HG03521 (cell line): ENCODE measurements around the gene RANBP3.
"Not testable (repeated sequence)": the region's sequence is repeated elsewhere in the genome, so short reads cannot be mapped to it uniquely, and the experiment has no call there.

ENCODE experiments used
- ATAC-seq: cut with Tn5 transposase; IDR thresholded peaks from one replicate; pipeline ENCODE4 v1.9.1; 2021; ENCODE audit warnings: mild to moderate bottlenecking, moderate library complexity; ENCODE audit not compliant: unreplicated experiment

RANBP3 gene, protein sequence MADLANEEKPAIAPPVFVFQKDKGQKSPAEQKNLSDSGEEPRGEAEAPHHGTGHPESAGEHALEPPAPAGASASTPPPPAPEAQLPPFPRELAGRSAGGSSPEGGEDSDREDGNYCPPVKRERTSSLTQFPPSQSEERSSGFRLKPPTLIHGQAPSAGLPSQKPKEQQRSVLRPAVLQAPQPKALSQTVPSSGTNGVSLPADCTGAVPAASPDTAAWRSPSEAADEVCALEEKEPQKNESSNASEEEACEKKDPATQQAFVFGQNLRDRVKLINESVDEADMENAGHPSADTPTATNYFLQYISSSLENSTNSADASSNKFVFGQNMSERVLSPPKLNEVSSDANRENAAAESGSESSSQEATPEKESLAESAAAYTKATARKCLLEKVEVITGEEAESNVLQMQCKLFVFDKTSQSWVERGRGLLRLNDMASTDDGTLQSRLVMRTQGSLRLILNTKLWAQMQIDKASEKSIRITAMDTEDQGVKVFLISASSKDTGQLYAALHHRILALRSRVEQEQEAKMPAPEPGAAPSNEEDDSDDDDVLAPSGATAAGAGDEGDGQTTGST

DNA sequence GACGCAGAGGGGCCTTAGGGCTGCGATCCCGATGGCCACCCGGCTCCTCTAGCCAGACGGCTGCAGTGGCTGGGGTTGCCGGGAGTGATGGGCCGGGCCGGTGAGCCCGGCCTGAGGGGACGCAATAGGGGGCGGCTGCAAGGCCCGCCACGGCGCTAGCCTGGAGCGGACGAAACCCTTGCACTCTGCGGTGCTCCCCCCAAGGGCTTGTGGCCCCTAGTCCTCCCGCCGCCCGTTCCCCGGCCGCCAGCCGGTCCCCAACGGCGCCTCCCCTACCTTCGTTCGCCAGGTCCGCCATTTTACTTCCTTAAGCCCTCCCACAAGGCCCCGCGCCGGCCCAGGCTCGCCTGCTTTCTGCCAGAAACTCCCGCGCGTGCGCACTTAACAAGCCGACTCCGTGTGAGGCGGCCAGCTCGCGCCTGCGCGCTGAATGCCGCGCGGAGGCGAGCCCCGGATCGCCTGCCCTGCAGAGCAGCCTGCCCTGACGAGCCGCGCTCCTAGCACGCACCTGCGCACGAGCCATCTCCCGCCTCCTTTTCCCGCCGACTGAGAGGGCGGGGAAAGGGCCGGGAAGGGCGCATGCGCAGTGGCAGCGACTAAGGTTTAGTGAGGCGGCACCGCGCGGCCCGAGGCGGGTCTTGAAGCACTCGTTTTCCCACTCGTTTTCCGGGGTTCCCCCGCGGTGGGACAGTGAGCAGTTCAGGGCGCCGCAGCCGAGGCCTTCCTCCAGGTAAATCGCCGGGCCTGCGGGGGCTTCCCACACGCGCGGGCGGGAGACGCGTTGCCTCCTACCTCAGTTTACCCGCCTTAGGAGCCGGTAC lies at the start of gene RANBP3:
Gene RANBP3, minus strand, starts transcription at position 356 of the 821 bp plus-strand sequence. Its CDS starts 58 bp downstream, at position 298.
- peak; percentile 91 for ATAC-seq

DNA sequence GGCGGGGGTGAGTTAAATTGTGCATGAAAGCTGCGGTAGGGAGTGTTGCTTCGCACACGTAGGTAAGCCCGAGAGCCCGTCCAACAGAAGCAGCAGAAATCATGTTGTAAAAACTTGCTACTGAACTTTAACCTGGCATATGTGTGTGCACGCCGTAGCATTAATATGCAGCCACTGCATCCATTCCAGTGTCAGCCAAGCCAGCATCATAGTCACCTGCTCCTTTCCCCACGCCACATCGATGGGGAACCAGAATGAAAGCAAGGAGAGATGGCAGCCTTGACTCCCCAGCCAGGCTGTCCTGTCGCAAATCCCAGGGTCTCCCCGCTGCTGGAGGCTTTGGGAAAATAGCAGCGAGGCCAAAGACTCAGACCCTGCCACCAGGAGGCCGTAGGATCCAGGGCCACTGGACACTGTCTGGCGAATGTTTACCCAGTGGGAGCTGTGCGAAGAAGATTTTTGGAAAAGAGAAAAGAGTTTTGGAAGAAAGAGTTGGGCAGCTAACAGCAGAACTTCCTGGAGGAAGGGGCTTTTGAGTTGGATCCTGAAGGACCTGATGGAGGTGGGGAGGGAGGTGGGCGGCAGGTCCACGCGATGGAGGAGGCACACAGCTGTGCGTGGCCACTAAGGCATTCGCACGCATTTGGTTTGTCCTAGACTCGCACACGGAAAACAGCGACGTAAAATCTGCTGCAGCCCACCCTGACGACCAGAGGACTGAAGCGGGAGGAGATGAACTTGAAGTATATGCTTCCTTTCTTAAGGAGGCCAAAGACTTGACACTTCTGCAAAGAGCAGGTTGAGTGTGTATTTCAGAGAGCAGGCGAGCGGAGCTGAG lies 48.7 kb upstream of the RANBP3 start:
- ATAC-seq: no peak

DNA sequence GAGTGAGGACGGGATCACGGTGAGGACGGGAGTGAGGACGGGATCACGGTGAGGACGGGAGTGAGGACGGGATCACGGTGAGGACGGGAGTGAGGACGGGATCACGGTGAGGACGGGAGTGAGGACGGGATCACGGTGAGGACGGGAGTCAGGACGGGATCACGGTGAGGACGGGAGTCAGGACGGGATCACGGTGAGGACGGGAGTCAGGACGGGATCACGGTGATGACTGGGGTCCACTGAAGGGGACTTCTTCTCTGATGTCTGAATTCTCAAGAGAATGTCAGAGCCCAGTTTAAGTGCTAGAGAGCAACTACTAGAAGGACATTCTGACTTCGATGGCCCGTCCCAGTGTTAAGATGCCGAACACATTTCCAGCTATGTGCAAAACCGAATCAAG lies 46.8 kb upstream of the RANBP3 start:
- not testable (repeated sequence) for ATAC-seq

DNA sequence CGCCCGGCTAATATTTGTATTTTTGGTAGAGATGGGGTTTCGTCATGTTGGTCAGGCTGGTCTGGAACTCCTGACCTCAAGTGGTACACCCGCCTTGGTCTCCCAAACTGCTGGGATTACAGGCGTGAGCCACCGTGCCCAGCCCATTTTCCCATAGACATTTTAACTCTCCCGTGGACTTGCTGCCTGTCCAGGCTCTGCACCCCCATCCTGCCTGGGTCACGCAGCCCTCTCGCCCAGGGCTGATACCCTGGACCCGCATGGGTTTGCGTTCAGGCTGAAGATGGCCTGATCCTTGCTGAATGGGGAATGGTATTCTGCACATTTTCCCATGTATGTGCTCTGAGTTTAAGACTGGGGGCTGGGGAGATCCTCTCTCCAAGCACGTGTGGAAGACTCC lies 46.0 kb upstream of the RANBP3 start:
- no peak for ATAC-seq

DNA sequence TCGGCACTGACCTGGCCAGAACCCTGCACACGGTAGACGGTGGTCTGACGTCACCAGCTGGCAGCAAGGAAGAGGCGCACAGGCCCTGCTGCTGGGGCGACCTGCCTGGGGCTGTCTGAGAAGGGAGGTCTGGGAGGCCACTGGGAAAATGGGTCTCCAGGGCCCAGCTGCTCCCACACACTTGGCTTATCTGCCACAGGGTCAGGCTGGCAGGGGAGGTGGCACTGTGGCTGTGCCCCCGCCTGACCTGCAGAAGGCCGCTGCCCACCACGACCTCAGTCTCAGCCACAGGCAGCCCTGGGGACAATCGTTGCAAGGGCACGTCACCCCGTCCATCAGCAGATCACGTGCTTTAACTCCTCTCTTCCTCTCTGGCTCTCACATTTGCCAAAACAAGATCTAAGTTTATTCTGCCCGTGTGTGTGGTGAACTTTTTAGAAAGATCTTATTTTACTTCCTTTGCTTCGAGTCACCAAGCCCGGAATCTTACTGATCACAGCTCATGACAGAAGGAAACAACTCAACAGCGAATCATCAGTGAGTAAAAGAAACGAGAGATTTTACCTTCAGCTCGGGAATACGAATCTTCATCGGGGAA lies 45.2 kb upstream of the RANBP3 start:
- ATAC-seq: no peak

DNA sequence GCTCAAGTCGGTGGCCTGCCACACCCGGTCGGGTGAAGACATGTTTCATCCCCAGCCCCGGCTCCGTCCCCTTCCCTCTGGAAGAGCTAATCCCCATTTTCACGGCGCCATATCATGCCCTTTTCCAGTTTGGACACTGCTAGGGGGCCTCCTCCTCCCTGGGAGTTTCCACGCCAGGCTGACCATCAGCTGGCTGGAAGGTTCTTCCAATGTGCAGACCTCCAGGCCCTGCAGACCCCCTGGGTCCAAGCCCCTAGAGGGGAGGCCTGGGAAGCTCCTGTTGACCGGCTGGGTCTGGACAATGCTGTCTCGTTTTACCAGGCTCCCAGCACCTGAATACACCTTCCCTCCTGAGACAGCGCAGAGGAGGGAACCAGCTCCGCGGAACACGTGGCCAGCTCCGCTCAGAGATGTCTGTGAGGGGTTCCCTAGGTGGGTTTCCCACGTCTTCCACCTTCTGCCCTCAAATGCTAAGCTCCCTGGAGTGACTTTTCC lies 44.7 kb upstream of the RANBP3 start:
- no peak for ATAC-seq

DNA sequence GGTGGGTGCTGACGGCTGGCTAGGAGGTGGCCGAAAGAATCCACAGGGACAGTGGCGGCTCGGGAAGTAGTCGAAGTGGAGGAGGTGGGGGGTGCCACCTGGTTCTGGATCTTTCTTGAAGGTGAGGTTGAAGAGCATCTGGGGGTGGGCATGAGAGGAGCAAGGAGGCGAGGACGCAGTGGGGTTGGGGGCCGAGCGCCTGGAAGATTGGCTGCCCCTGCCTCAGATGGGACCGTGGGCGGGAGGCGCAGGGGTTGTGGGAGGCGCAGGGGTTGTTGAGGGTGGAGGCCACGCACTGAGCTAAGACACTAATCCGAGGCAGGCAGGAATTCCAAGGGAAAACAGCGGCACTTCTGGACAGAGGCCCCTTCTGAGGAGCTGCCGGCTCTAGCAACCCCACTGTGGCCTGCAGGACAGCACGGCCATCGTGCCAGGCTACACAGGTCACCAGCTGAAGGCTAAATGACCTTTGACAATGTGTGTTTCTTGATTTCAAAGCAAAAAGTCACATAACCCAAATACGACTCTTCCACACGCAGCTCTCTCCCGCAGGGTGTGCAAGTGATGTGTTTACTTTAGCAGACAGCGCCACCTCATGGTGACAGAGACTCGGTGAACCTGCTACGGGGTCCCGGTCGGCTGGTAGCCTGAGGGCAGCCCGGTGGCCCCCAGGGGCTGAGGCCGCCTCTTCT lies 44.1 kb upstream of the RANBP3 start:
- ATAC-seq: no peak

DNA sequence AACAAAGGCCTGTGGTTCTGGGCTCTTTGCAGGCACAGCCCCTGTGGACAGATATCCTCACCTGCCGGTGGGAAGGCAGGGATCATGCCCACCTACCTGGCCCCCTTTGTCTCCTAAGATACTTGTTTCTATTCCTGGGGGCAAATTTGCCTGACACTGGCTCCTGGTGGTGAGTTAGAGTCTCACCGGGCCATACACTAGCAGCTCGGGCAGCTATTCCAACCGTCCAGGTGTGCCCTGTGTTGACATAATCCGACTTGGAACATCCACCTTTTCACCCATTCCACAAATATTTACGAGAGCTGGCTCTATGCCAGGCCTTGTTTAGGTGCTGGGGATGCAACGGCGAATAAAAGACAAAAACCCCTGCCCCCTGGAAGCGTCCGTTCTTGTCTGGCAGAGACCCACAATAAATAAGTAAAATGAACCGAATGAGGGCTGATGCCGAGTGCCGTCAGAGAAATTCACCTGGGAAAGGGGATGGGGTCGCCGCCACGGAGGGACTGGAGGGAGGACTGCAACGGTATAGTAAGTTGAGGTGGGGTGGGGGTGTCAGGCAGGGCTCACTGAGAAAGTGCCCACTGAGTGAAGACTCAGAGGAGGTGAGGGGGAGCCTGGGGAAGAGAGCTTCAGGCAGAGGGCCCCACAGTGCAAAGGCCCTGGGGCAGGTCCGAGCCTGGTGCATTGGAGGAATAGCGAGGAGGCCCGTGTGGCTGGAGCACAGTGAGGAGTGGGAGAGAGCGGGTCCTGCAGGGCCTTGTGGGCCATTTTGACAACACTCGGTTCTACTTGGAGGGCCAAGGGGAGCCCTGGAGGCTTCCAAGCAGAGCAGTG lies 43.2 kb upstream of the RANBP3 start:
- no peak for ATAC-seq

DNA sequence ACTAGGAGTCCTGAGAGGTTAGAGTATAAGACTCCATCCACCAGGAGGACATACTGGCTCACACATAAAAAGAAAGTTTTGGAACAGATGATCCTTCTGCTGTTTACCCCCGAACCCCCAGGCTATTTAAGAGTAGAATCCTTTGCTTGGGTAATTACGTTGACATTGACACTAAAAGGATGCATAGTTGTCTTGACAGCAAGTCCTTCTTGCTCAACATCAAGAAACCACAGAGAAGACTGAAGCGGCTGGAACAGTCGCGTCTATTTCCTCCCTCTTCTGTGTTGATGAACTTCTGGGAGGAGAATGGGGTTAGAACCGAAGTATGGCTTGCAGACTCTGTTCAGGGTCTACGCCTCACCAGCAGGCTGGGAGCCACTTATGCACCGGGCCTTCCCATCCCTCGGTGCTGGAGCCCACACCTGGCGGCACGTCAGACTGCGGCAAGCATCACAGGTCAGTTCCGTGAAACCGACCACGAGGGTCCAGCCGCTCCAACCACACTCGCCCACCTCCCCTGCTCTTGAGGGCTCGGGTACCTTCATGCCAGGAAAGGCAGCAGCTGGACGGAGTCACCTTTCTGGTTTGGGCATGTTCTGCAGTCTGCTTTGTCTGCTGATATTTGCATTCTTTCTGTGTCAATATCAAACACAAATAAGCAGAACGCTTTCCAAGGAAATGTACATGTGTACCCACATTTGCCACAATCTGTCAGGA lies 42.4 kb upstream of the RANBP3 start:
- no peak for ATAC-seq

DNA sequence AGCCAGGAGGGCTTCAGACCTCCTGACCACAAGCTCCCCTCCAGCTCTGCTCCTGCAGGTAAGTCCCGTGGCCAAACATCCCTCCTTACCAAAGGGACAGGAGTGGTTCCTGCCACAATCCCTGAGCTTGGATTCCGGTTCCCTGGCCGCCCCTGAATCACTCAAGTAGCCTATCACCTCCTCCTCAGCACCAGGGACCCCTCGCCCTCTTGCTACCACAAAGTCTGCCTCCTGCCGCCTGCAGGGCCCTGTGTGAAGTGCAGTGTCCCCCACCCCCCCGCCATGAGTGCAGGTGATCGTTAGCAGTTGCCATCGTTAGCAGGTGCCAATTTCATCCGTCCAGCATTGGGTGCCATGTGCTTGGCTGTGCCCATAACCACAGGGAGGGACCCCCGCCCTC lies 40.8 kb upstream of the RANBP3 start:
- no peak for ATAC-seq

DNA sequence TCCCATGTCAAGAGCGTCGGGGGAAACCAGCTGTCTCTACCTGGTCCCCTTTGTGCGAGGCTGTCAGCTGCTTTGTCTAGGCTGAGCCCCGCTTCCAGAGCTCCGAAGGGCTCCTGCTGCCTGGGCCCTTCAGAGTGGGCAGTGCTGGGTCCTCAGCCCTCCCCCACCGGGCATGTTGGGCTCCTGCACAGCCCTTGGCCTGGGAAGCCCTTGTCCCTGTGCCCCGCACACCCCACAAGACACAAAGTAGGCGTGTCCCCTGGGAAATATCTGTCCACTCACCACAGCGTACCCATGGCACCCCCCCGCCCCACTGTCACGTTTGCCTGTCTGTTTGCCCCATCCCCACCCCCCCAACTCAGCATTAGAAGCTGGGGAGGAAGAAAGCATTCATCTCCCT lies 39.6 kb upstream of the RANBP3 start:
- ATAC-seq: no peak

DNA sequence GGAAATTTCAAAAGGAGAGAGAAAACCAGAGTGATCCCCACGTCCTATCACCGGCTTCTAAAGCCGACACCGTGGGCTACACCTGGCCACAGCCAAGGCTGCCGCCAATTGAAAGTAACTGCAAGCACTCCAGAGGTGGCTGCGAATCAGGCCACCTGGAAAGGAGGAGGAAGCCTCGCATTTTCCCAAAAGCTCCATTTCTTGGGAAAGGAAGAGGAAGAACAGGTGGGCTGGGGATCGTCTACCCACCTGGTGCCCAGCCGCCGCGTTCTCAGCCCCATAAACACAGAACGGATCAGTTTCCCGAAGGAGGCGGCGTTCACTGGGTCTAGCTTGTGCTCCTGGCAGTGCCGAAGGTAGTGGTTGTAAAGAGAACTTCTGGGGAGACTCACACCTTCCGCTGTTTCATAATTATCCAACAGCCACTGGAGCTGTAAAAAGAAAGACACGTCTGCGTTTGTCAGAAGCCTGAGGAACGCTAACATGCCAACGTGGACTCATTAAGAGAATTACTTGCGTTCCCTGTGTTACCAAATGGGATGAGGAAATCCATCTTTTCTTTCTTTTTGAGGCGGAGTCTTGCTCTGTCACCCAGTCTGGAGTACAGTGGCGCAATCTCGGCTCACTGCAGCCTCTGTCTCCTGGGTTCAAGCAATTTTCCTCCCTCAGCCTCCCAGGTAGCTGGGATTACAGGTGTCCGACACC lies 38.1 kb upstream of the RANBP3 start:
- ATAC-seq: no peak

DNA sequence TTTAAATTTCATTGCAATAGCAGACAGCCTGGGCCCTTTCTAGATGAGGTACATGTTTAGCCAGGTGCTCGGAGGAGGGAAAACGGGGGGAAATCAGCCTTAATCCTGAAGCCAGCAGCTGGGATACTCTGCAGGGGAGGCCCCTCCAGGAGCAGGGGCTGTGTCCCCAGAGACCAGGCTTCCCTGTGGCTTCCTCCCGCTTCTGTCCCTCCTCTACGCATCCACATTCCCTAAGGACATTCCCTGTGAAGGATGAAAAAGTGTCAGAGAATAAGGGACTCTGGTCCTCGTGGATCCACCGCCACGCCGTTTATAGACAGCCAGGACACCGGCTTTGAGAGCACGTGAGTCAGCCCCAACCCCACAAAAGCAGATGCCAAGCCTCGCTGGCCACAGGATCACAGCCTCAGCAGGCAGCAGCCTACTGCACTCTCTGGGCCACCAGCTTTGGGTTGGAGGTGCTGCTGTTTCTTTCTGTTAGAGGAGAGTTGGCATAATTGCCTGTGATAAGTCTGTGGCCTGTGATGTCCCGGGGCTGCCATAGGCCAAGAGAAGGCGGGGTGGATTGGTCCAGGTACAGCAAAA lies 36.7 kb upstream of the RANBP3 start:
- no peak for ATAC-seq

DNA sequence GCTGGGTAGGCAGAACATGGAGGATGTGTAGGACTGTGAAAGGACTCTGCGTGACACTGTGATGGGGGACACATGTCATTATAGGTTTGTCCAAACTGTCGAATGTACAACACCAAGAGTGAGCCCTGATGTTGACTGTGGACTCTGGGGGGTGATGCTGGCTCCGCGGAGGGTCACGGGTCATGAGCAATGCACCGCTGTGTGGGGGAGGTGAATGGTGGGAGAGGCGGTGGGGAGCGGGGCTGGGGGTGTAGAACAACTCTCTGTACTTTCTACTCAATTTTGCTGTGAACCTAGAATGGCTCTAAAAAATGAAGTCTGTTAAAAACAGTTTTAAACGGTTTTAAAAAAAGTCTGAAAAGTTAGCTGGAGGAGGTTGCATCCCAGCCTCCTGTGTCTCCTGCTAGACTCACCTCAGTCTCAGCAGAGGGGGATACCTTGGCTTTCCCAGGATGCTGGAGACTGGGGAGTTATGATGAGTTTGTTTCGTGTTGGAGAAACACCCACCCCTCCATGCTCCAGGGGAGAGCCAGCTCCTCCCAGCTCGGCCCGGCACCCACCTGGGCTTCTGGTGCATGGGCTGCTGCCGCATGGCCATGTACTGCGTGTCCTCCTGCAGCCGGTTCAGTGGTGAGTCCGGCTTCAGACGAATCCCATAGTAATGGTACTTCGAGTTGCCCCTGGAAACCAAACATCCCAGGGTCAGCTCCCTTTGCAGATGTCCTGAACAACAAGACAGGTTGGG lies 34.7 kb upstream of the RANBP3 start:
- ATAC-seq: no peak

DNA sequence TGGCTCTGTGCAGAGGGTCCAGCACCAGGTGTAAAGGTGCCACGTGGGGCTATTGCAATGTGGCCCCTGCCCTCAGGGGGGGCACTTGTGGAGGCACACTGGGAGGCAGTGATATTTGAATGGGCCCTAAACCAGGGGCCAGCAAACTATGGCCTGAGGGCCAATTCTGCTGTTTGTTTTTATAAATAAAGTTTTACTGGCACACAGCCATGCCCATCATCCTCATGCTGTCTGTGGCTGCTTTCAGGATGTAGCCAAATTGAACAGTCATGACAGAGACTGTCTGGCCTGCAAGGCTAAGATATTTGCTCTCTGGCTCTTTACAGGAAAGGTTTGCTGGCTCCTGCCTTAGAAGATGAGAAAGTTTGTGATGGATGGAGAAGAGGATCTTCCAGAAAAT lies 33.9 kb upstream of the RANBP3 start:
- no peak for ATAC-seq

DNA sequence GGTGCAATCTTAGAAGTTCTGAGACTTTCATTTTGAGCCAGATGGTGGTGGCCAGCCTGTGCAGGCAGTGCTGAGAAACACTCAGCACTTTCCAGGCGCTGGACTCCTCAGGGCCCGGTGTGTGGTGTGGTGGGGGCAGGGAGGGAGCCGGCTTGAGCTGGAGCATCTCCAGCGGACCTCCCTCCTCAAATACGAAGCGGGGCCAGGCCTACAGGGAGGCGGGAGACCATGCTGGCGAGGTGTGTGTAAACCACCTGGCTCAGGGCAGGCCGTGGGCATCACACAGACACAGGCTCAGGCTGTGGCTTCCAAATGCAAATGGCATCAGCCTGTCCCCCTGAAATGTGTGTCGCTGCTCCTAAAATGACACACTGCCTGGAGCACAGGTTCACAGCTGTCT lies 33.3 kb upstream of the RANBP3 start:
- no peak for ATAC-seq

DNA sequence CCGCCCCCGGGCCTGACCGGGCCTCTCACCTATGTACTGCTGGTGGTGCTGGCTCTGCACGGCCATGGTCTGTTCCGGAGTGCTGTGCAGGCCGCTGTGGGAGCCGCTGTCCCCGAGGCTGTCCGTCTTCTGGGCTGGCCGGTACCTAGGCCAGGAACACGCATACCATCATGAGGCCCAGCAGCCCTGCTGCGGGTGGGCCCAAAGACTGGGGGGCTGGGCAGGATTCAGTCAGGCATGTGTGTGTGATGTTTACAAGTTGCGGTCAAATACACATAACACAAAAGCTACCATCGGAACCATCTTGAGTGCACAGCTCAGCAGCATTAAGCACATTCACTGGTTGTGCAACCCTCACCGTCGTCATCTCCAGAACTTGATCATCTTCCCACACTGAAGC lies 32.2 kb upstream of the RANBP3 start:
- ATAC-seq: no peak
